HCT116 (cell line): ENCODE results near the gene APBA2. TPM values are rescaled to one million over a fixed set of nuclear protein-coding genes. Genes with fewer than 3 reads are reported as not detected.

Source experiments
- ATAC-seq: fragments of 200-7000 bp; cut with Tn5 transposase; 2 replicates; pipeline ENCODE4 v1.9.1; 2020; ENCODE audit warnings: mild to moderate bottlenecking, moderate library complexity
- BruUV-seq: library from RNA; stranded (reverse); fragments of 400-500 nt; replicated peaks from 2 replicates; lab custom pipeline; 2021; lab: Mats Ljungman, UMichigan
- CTCF ChIA-PET: fragments of 300-600 bp; sonication (Branson Sonifier 250); formaldehyde crosslinking; loops from one replicate; lab custom pipeline; 2021; ENCODE audit warnings: antibody characterized with exemption; lab: Charles Lee
- POLR2A ChIA-PET: fragments of 300-600, 350-600 bp; sonication (Branson Sonifier 250); formaldehyde crosslinking; loops from one replicate; lab custom pipeline; 2021; ENCODE audit warnings: antibody characterized with exemption; lab: Charles Lee
- RAD21 ChIA-PET, 2 experiments: fragments of 300-600 bp; sonication (Branson Sonifier 250); formaldehyde crosslinking; loops; one replicate each; lab custom pipeline; 2023; ENCODE audit warnings: low total read pairs in 2 of 2; ENCODE audit not compliant: uncharacterized antibody in 2 of 2, unreplicated experiment in 2 of 2, low non-redundant PET in 1 of 2; lab: Charles Lee
- DNase-seq: peaks from one replicate; pipeline ENCODE4 v3.0.0-alpha.2; 2010; ENCODE audit warnings: low read depth, low spot score
- H2AFZ ChIP-seq: fragments of 200-600 bp; shearing (Covaris generic), sonication (generic); 2 replicates; pipeline ENCODE4 v1.6.1; 2017; ENCODE audit warnings: low read depth, mixed run types, mixed read lengths, antibody characterized with exemption, low read length; ENCODE audit not compliant: poor library complexity, severe bottlenecking
- H3K27ac ChIP-seq: 2 replicates; pipeline ENCODE4 v1.5.1; 2012; ENCODE audit warnings: low read depth, low read length
- H3K27me3 ChIP-seq: fragments of 200-600 bp; sonication (generic); 2 replicates; pipeline ENCODE4 v1.6.1; 2016; ENCODE audit warnings: mixed run types, low read length, mixed read lengths; ENCODE audit not compliant: insufficient read depth
- H3K36me3 ChIP-seq, 2 experiments: fragments of 200-500 bp in 1 of 2; fragments of 200-600 bp in 1 of 2; sonication (Bioruptor generic) in 1 of 2; sonication (generic) in 1 of 2; 2 replicates each; pipeline versions ENCODE4 v1.5.1 to v1.6.1; 2014 to 2016; ENCODE audit warnings: low read length in 2 of 2, inconsistent platforms in 1 of 2, mixed read lengths in 1 of 2, mixed run types in 1 of 2; ENCODE audit not compliant: insufficient read depth in 2 of 2, control insufficient read depth in 1 of 2
- H3K4me1 ChIP-seq, 2 experiments: fragments of 200-600 bp in 1 of 2; sonication (generic) in 1 of 2; 2 replicates each; pipeline versions ENCODE4 v1.5.1 to v1.6.1; 2012 to 2017; ENCODE audit warnings: low read length in 2 of 2, inconsistent platforms in 1 of 2, mild to moderate bottlenecking in 1 of 2, mixed read lengths in 1 of 2, mixed run types in 1 of 2, moderate library complexity in 1 of 2; ENCODE audit not compliant: insufficient read depth in 2 of 2, control insufficient read depth in 1 of 2
- H3K4me2 ChIP-seq: fragments of 200-600 bp; sonication (generic); 2 replicates; pipeline ENCODE4 v1.6.1; 2017; ENCODE audit warnings: mixed run types, low read length, mixed read lengths
- H3K4me3 ChIP-seq, 2 experiments: fragments of 200-600 bp in 1 of 2; sonication (generic) in 1 of 2; replicated peaks in 1 of 2; 2 replicates each; pipeline ENCODE4 v1.5.1; 2011 to 2016; ENCODE audit warnings: low read length in 2 of 2, control low read depth in 1 of 2, low read depth in 1 of 2, mild to moderate bottlenecking in 1 of 2, mixed read lengths in 1 of 2, mixed run types in 1 of 2
- H3K79me2 ChIP-seq: fragments of 200-600 bp; sonication (generic); 2 replicates; pipeline ENCODE4 v1.6.1; 2017; ENCODE audit warnings: mild to moderate bottlenecking, mixed run types, low read length, moderate library complexity, mixed read lengths; ENCODE audit not compliant: insufficient read depth
- H3K9ac ChIP-seq: fragments of 200-600 bp; sonication (generic); 2 replicates; pipeline ENCODE4 v1.6.1; 2016; ENCODE audit warnings: low read length, mixed read lengths
- H3K9me2 ChIP-seq: fragments of 200-600 bp; sonication (generic), shearing (Covaris generic); 2 replicates; pipeline ENCODE4 v1.6.1; 2017; ENCODE audit warnings: mixed run types, mild to moderate bottlenecking, moderate library complexity; ENCODE audit not compliant: insufficient read depth
- H3K9me3 ChIP-seq, 2 experiments: fragments of 200-500 bp in 1 of 2; fragments of 200-600 bp in 1 of 2; sonication (Bioruptor generic) in 1 of 2; sonication (generic) in 1 of 2; 2 replicates each; pipeline ENCODE4 v1.6.1; 2014 to 2017; ENCODE audit warnings: low read length in 2 of 2, mixed read lengths in 2 of 2, inconsistent platforms in 1 of 2, low read depth in 1 of 2, mild to moderate bottlenecking in 1 of 2, mixed run types in 1 of 2, moderate library complexity in 1 of 2; ENCODE audit not compliant: control insufficient read depth in 1 of 2, insufficient read depth in 1 of 2
- H4K20me1 ChIP-seq: fragments of 200-600 bp; sonication (generic), shearing (Covaris generic); 2 replicates; pipeline ENCODE4 v1.6.1; 2017; ENCODE audit warnings: mixed run types, mild to moderate bottlenecking, moderate library complexity; ENCODE audit not compliant: insufficient read depth
- CEBPB ChIP-seq: IDR thresholded peaks from 2 replicates; pipeline ENCODE4 v1.6.1; 2012; ENCODE audit warnings: low read depth
- ELF1 ChIP-seq: IDR thresholded peaks from 2 replicates; pipeline ENCODE4 v1.6.1; 2012; ENCODE audit warnings: low read depth, borderline replicate concordance
- POLR2A ChIP-seq: IDR thresholded peaks from 2 replicates; pipeline ENCODE4 v1.7.0; 2011; ENCODE audit warnings: borderline replicate concordance; ENCODE audit not compliant: insufficient read depth, insufficient read length; ENCODE audit errors: extremely low read depth
- POLR2AphosphoS5 ChIP-seq: IDR thresholded peaks from 2 replicates; pipeline ENCODE4 v1.6.1; 2011; ENCODE audit warnings: mild to moderate bottlenecking, low read depth, low read length, moderate library complexity
- RAD21 ChIP-seq: IDR thresholded peaks from 2 replicates; pipeline ENCODE4 v1.6.1; 2012; ENCODE audit warnings: low read depth, mild to moderate bottlenecking
- REST ChIP-seq: IDR thresholded peaks from 2 replicates; pipeline ENCODE4 v1.6.1; 2012; ENCODE audit warnings: low read depth
- TCF7L2 ChIP-seq: IDR thresholded peaks from 2 replicates; pipeline ENCODE4 v1.7.0; 2011; ENCODE audit warnings: borderline replicate concordance, inconsistent platforms; ENCODE audit not compliant: insufficient read depth, insufficient read length; ENCODE audit errors: extremely low read depth
- ZFX ChIP-seq: fragments of 450-650 bp; IDR thresholded peaks from 2 replicates; pipeline ENCODE4 v1.6.1; 2017
- intact Hi-C: fragments of 100-400 bp; cut with micrococcal nuclease; formaldehyde crosslinking; loops from 2 replicates; pipeline ENCODE4 v1.10.0; 2022
- total RNA-seq: library from RNA; stranded (reverse); gene quantifications from one replicate; pipeline ENCODE4 v1.2.1, GENCODE V29; 2021; ENCODE audit not compliant: unreplicated experiment

APBA2 gene
- total RNA-seq, 1 experiment from 2014 or later = 0.47 TPM

- TF ChIP-seq POLR2A (no peak), ZFX (no peak), POLR2AphosphoS5 (no peak), CEBPB (no peak)
These were observed 17.1 kb downstream of the APBA2 start (continued) for GRCh38 chr15:28902856-28903255.

- no peaks in the 10 kb centered on the region for H3K4me1 ChIP-seq
- H3K9me2 ChIP-seq = no peaks in the 10 kb centered on the region
- ChIA-PET CTCF (no interaction called here), POLR2A (no interaction called here), RAD21 (no interaction called here)
- no peaks in the 10 kb centered on the region for H3K9me3 ChIP-seq
- H3K79me2 ChIP-seq = no peaks in the 10 kb centered on the region
- intact Hi-C loops = no loop called here
- H3K36me3 ChIP-seq = no peaks in the 10 kb centered on the region
- no peaks in the 10 kb centered on the region for H4K20me1 ChIP-seq
- no peaks in the 10 kb centered on the region; the same call in 1 of the 2 replicates for H3K27me3 ChIP-seq
- no peak overlapping the region for H3K27ac ChIP-seq
- H3K4me3 ChIP-seq = no peak overlapping the region
- H2AFZ ChIP-seq = no peak overlapping the region
- no TSS peak for BruUV-seq
- no peak overlapping the region for H3K9ac ChIP-seq
- no peak for ATAC-seq
- TF ChIP-seq REST = no peak
- TF ChIP-seq RAD21 = no peak
- no peak for TF ChIP-seq TCF7L2
- TF ChIP-seq ZFX = no peak
- TF ChIP-seq ELF1 = no peak
- DNase-seq = no peak
- no peak overlapping the region for H3K4me2 ChIP-seq
These were observed 17.8 kb downstream of the APBA2 start for GRCh38 chr15:28903555-28903954.
